ENCODE data around the gene CBR1. TPM values are rescaled to one million over a fixed set of nuclear protein-coding genes. Genes with fewer than 3 reads are reported as not detected.

Gene CBR1
- total and polyA plus RNA-seq, 2 of the 13 experiments (the other 11 are each of a cell fraction or from before 2014, with no cell fraction given) = 33.7 to 38.7 TPM

DNA sequence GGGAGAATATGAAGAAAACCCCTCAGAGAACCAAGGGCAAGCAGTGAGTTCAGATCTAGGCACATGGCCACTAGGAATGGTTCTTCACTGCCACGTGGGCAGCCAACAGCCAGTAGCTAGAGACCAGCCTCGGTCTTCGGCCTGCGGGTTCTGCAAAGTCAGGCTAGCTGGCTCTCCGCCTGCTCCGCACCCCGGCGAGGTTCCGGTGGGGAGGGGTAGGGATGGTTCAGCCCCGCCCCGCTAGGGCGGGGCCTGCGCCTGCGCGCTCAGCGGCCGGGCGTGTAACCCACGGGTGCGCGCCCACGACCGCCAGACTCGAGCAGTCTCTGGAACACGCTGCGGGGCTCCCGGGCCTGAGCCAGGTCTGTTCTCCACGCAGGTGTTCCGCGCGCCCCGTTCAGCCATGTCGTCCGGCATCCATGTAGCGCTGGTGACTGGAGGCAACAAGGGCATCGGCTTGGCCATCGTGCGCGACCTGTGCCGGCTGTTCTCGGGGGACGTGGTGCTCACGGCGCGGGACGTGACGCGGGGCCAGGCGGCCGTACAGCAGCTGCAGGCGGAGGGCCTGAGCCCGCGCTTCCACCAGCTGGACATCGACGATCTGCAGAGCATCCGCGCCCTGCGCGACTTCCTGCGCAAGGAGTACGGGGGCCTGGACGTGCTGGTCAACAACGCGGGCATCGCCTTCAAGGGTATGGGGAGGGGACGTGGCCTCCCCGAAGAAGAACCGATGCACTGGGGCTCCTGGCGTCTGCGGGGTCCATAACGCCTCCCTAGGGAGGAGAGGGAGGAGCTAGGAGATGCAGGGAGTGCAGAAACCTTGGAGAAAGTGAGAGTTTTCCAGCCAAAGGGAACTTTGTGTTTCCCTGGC, at the start of gene CBR1 (continued):
- TF ChIP-seq SP5 (CRISPR knock-in tag; IDR thresholded peaks at IDR 0.05; ENCODE audit: borderline replicate concordance, low read depth) (peak; percentile 37), ZNF589 (CRISPR knock-in tag; conservative IDR thresholded peaks at IDR 0.05) (0 out of 2 replicates have a peak, but pooled peaks have one; percentile 37), MXD3 (CRISPR knock-in tag; IDR thresholded peaks at IDR 0.05) (peak; percentile 47; the same call in 1 of the 2 replicates), BCL6 (CRISPR knock-in tag; IDR thresholded peaks at IDR 0.05) (no peak), BRD4 (CRISPR knock-in tag; IDR thresholded peaks at IDR 0.05) (0 out of 2 replicates have a peak, but pooled peaks have one; percentile 37), ZNF777 (CRISPR knock-in tag; IDR thresholded peaks at IDR 0.05) (peak; percentile 61; the same call in 1 of the 2 replicates), DMTF1 (CRISPR knock-in tag; IDR thresholded peaks at IDR 0.05) (no peak), ZNF572 (CRISPR knock-in tag; IDR thresholded peaks at IDR 0.05) (0 out of 2 replicates have a peak, but pooled peaks have one; percentile 86), HOXA3 (CRISPR knock-in tag; IDR thresholded peaks at IDR 0.05) (peak; percentile 51), REXO4 (CRISPR knock-in tag; IDR thresholded peaks at IDR 0.05; ENCODE audit: borderline replicate concordance) (0 out of 2 replicates have a peak, but pooled peaks have one; percentile 52), THAP8 (CRISPR knock-in tag; IDR thresholded peaks at IDR 0.05; ENCODE audit: borderline replicate concordance) (0 out of 2 replicates have a peak, but pooled peaks have one; percentile 77), ZNF407 (CRISPR knock-in tag; IDR thresholded peaks at IDR 0.05; ENCODE audit: not compliant biosample characterization) (peak; percentile 55)
- TF ChIP-seq, protein P1, sequence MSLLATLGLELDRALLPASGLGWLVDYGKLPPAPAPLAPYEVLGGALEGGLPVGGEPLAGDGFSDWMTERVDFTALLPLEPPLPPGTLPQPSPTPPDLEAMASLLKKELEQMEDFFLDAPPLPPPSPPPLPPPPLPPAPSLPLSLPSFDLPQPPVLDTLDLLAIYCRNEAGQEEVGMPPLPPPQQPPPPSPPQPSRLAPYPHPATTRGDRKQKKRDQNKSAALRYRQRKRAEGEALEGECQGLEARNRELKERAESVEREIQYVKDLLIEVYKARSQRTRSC (CRISPR knock-in tag; IDR thresholded peaks at IDR 0.05; ENCODE audit: low read depth) = no peak
